Omental fat pad (tissue), 4 donors: ENCODE data around the gene DRAP1. TPM values are rescaled to one million over a fixed set of nuclear protein-coding genes. Genes with fewer than 3 reads are reported as not detected.
A peak's percentile ranks its signal among the peaks of the same experiment; 100 is the strongest.

ENCODE experiments used
- ATAC-seq: fragments of 150-250 bp; one replicate; pipeline ENCODE4 v1.9.1; 2016; ENCODE audit warnings: mild to moderate bottlenecking, moderate library complexity; ENCODE audit not compliant: low FRiP score
- DNase-seq: peaks from one replicate; pipeline ENCODE4 v3.0.0-alpha.2; 2019; ENCODE audit warnings: low spot score
- CTCF ChIP-seq, 3 donors: fragments of 450-650 bp; IDR thresholded peaks; one replicate each; pipeline ENCODE4 v1.5.1; 2016 to 2017; ENCODE audit warnings: antibody characterized with exemption in 3 of 3, mild to moderate bottlenecking in 3 of 3, moderate library complexity in 2 of 3
- total RNA-seq, 4 donors: library from RNA; depleted of rRNA; stranded (reverse); fragments of >200 nt; gene quantifications; one replicate each; pipeline ENCODE4 v1.1.0, GENCODE V29; 2016

Gene DRAP1
- total RNA-seq, 4 donors from 2014 or later, result 53.0 to 88.6 (median 72.5) TPM

GRCh38 chr11:65900899-65901180 is 18.4 kb upstream of the DRAP1 start:
- ATAC-seq (no peak), DNase-seq (no peak)
- no peak for TF ChIP-seq CTCF (IDR thresholded peaks at IDR 0.05)

GRCh38 chr11:65903068-65903481 is 16.2 kb upstream of the DRAP1 start:
- no peak for ATAC-seq
- TF ChIP-seq CTCF (IDR thresholded peaks at IDR 0.05), result no peak
- no peak for DNase-seq

- ATAC-seq (no peak), DNase-seq (no peak)
- TF ChIP-seq CTCF (IDR thresholded peaks at IDR 0.05), result no peak
Measured at GRCh38 chr11:65903715-65904114, 15.5 kb upstream of the DRAP1 start.

- no peak for TF ChIP-seq CTCF (IDR thresholded peaks at IDR 0.05)
- DNase-seq (no peak), ATAC-seq (no peak)
Measured at GRCh38 chr11:65906602-65907001, 12.6 kb upstream of the DRAP1 start.

GRCh38 chr11:65907878-65908277 is 11.3 kb upstream of the DRAP1 start:
- DNase-seq, result no peak
- ATAC-seq, result no peak
- no peak for TF ChIP-seq CTCF (IDR thresholded peaks at IDR 0.05)

GRCh38 chr11:65911682-65912568 is 7.3 kb upstream of the DRAP1 start:
- no peak for TF ChIP-seq CTCF (IDR thresholded peaks at IDR 0.05)
- ATAC-seq, result peak; percentile 31
- DNase-seq, result no peak

- DNase-seq (no peak), ATAC-seq (peak; percentile 36)
- no peak for TF ChIP-seq CTCF (IDR thresholded peaks at IDR 0.05)
Measured at GRCh38 chr11:65912845-65913244, 6.4 kb upstream of the DRAP1 start.
